Stimulated activated naive CD8-positive, alpha-beta T cell treated with anti-CD3 and anti-CD28 coated beads, Interleukin-15, Interleukin-2, amounts not matched to agents 100 U/mL and 50 U/mL, for 24 hours (primary cell): ENCODE data around the gene PDE4B.
A peak's percentile ranks its signal among the peaks of the same experiment; 100 is the strongest.

Source experiments
- ATAC-seq: fragments of 150-1000 bp; cut with Tn5 transposase; one replicate; pipeline ENCODE4 v1.10.0; 2021
- DNase-seq: peaks from one replicate; pipeline ENCODE4 v3.0.0; 2021

The PDE4B gene

DNA sequence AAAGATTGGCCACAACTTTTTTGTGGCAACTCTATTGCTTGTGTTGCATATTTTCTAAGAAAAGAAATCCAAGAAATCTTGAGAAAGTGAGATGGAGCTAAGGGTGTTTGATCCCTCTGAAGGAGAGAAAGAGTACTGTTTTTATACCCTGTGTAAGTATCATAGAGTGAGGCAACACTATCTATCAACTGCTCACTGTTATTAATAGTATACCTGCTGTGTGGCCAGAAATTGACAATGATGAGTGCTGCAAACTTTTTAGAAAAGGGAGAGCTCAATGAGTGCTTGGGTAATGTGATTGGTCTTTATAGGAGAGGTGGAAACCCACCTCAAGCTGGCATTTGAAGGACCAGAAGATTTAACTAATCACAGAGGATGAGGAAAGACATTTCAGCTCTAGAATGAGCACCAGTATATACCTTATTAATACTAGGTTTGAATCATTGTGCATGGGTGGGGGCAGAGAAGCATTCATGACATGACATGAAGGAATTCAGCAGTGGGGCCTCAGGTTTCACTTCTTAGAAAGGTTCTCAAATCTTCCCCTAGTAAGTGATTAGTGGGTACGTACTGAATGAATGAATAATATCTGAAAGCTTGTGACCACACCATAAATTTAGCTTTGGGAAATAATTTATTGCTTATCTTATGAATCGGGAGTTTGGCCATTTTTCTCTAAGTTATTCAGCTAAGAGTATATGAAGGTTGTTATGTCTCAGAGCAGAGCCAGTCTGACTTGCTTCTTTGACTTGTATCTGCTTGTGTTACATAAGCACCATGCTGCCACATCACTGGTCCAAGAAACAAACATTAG lies 572.1 kb downstream of the PDE4B start:
- DNase-seq (no peak), ATAC-seq (peak; percentile 72)

- ATAC-seq = no peak
- no peak for DNase-seq
These were observed 572.9 kb downstream of the PDE4B start for GRCh38 chr1:66365635-66366034.

GRCh38 chr1:66366634-66367033 lies 573.9 kb downstream of the PDE4B start:
- no peak for DNase-seq
- ATAC-seq = no peak

- DNase-seq (no peak), ATAC-seq (no peak)
These were observed 574.7 kb downstream of the PDE4B start for GRCh38 chr1:66367369-66367768.

DNA sequence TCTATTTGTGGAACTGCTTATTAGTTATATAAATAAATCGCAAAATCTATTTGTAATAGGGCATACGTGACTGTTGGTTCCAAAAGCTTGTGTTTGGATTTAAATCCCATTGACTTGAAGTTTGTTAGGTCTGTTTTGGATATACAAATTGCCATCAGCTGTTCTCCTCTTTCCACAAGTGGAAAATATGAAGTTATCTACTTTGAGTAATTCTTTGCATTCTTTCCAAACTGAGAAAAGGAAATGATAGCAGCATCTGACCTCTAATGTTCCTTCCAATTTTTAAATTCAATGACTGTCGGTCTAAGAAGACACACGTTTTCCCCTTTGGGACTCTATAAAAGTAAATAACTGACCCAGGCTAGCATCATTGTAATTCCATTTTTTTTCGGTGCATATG lies 575.6 kb downstream of the PDE4B start:
- ATAC-seq = no peak
- DNase-seq = no peak

GRCh38 chr1:66370462-66370971 lies 577.8 kb downstream of the PDE4B start:
- ATAC-seq (peak; percentile 40), DNase-seq (no peak)

GRCh38 chr1:66371233-66372005 lies 578.7 kb downstream of the PDE4B start:
- DNase-seq = peak; percentile 51
- peak; percentile 25 for ATAC-seq

DNA sequence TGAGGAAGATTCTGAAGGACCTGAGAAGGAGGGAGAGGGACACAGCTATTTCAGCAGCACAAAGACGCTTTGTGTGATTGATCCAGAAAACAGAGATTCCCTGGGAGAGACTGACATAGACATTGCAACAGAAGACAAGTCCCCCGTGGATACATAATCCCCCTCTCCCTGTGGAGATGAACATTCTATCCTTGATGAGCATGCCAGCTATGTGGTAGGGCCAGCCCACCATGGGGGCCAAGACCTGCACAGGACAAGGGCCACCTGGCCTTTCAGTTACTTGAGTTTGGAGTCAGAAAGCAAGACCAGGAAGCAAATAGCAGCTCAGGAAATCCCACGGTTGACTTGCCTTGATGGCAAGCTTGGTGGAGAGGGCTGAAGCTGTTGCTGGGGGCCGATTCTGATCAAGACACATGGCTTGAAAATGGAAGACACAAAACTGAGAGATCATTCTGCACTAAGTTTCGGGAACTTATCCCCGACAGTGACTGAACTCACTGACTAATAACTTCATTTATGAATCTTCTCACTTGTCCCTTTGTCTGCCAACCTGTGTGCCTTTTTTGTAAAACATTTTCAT lies 579.9 kb downstream of the PDE4B start:
- ATAC-seq (no peak), DNase-seq (no peak)

DNA sequence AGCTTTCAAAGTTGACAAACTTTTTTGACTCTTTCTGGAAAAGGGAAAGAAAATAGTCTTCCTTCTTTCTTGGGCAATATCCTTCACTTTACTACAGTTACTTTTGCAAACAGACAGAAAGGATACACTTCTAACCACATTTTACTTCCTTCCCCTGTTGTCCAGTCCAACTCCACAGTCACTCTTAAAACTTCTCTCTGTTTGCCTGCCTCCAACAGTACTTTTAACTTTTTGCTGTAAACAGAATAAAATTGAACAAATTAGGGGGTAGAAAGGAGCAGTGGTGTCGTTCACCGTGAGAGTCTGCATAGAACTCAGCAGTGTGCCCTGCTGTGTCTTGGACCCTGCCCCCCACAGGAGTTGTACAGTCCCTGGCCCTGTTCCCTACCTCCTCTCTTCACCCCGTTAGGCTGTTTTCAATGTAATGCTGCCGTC lies 580.5 kb downstream of the PDE4B start:
- DNase-seq (no peak), ATAC-seq (no peak)

DNA sequence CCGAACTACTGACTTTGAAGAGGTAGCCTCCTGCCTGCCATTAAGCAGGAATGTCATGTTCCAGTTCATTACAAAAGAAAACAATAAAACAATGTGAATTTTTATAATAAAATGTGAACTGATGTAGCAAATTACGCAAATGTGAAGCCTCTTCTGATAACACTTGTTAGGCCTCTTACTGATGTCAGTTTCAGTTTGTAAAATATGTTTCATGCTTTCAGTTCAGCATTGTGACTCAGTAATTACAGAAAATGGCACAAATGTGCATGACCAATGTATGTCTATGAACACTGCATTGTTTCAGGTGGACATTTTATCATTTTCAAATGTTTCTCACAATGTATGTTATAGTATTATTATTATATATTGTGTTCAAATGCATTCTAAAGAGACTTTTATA lies 581.5 kb downstream of the PDE4B start:
- DNase-seq (no peak), ATAC-seq (peak; percentile 55)

DNA sequence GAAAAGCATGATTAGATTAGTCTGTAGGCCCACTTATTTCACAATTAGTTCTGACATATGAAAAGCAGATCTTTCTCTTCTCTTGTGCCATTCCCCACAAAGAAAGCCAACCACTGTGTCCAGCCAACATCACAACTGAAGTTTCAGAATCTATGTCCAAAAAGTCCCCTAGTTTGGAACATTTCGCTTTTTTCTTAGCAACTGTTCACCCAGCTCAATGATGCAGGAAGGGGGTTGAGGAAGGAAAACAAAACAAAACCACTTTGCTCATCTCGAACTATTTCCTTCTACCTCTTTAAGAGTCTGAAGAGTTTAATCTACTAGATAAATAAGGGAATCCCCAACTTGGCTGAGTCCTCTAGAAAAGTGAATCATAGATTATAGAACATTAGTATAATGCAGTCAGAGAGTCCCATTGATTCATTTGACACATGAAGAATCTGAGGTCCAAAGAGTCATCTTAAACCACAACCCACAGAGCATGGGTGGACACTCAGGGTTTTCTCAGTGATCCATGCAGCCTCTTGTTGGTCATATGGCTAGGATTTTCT lies 581.9 kb downstream of the PDE4B start:
- DNase-seq = peak; percentile 39

GRCh38 chr1:66375125-66375524 lies 582.4 kb downstream of the PDE4B start:
- DNase-seq (no peak), ATAC-seq (no peak)

More for the DNA sequence above, 581.9 kb downstream of the PDE4B start:
- ATAC-seq = peak; percentile 82

DNA sequence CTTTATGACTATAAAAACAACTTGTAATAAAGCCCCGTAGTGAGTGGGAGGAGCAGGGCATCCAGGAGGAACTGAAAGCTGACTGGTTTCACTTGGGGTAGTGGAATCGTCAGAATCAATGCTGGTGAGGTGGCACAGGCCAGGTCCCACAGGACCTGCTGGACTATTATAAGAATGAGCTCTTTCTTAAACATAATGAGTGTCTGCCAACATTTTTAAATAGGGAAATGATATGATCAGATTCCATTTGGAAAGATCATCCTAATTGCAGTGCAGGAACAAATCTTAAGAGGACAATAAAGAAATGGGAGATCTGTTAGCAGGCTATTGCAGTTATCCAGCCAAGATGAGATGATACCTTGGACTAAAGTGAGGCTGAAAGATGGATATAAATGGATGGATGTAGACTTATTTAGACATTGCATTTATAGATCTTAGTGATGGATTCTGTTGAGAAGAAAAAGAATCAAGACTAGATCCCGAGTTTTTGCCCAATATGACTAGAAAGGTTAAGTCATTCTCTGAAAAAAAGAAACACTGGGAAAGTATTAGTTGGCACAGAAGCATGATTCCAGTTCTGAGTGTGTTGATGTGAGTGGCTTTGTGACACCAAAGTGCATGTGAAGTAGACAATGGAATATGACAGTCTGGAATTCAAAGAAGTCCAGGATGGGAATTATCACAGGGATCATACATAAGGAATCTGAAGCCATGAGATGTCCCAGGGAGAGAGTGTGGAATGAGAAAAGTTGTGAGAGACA lies 587.9 kb downstream of the PDE4B start:
- peak; percentile 88 for ATAC-seq

DNA sequence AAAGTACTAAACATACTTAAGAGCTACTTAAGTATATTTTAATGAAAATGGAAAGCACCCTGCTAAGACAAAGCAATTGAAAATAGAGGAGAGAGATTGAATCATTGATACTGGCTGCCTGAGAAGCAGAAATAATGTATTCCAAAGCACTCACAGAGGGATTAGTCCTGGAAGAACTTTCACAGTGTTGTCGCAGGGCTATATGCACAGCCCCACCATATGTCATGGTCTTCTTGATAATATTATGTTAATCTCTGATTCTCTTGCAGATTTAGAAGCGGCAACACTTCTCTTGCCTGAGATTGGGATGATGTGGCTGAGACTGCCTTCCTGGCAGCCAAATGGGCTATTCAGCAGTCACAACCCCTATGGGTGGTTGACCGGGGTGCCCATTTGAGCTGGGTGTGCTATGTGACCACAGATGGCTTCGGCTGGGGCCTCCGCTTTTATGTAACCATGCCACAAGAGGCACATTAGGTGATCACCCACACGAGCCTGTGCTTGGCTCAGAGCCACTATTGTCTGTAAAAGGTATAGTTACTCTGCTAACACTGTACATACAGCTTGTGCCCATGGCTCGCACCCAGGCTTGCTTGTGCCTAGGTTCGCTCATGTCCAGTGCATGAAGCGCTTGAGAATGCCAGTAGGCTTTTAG lies 589.1 kb downstream of the PDE4B start:
- ATAC-seq (no peak), DNase-seq (no peak)

More for the DNA sequence above, 587.9 kb downstream of the PDE4B start:
- DNase-seq = peak; percentile 43

- DNase-seq (no peak), ATAC-seq (no peak)
These were observed 590.5 kb downstream of the PDE4B start for GRCh38 chr1:66383168-66383567.

DNA sequence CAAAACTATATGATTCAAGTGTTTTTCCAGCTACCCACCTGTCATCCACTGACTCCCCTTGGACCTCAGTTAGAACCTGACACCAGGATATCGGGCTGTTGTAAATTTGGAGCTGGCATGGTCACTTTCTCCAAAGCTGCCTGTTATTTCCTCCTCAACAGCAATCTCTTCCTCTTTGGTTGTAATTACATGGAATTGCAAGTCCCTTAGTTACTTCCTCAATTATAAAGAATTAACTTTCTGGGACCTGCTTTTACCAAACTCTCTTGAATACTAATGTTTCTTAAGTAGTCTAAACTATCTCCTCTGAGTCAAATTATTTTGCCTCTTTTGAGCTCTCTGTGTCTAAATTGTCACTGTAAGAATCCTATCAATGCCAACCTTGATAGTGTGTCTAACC lies 590.9 kb downstream of the PDE4B start:
- ATAC-seq (no peak), DNase-seq (no peak)

DNA sequence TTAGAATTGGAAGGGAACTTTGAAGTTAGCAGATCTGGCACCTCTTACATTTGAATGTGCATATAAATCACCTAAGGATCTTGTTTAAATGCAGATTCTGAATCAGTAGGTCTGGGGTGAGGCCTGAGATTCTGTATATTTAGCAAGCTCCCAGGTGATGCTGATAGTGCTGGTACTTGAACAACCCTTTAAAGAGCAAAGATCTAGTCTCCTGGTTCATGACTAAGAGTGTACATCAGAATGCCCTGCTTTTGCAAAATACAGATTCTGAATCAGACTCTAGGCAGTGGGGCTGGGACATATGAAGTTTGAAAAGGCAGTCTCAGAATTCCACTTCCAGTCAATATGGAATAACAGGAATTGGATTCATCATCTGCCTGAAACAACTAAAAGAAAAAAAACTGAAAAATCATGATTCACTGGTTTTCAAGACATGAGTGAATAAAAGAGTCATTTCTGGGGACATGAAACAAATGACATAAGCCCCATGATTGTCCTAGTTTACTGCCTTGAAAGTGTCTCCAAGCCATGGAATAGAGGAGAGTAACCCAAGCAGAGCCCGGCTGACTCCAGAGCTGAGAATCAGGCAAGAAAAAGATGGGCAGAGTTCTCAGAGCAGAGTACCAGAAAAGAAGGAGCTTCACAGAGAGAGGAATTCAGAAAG lies 591.7 kb downstream of the PDE4B start:
- ATAC-seq (no peak), DNase-seq (no peak)

GRCh38 chr1:66386712-66387111 lies 594.0 kb downstream of the PDE4B start:
- ATAC-seq = no peak
- DNase-seq = no peak

GRCh38 chr1:66388913-66389312 lies 596.2 kb downstream of the PDE4B start:
- no peak for ATAC-seq

DNA sequence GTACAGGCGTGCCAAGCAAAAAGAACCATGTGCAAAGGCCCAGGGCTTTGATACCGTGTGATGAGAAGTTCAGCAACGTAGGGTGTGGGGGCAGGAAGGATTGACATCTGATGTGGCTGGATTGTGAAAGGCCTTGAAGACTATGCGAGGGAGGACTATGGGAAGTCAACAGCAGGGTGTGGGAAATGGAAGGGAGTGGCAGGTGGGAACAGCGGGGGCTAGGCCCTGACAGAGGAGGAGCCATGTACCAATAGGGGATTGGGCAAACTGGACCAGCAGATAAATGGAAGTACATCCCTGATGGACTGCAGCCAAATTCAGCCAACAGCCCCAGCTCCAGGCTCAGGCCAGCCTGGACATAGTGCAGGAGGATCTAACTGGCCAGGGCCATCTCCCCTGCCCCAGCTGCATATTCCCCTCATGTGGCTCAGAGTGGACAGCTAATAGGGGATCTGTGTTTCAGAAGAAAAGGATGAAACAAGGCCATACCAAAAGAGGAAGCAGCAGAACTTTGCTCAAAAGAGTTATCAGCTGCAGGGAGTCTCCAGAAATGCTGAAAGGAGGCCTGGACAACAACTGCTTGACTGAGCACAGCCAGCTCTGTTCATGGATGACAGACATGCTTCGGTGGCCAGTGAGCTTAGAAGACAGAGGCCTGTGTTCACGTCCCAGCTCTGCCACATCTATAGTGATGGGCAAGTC lies 601.0 kb downstream of the PDE4B start:
- no peak for DNase-seq

More at GRCh38 chr1:66388913-66389312, 596.2 kb downstream of the PDE4B start:
- no peak for DNase-seq

More for the DNA sequence above, 601.0 kb downstream of the PDE4B start:
- ATAC-seq = no peak
